OCI-M2 (cell line): Measurements from ENCODE around the gene LRRC45.

Experiments
- DNase-seq: peaks from one replicate; lab custom pipeline; 2025; ENCODE audit not compliant: unreplicated experiment; lab: John Stamatoyannopoulos, UW

LRRC45 gene

GRCh38 chr17:81993729-81994592, 29.1 kb upstream of the LRRC45 start:
- no peak for DNase-seq

GRCh38 chr17:81994593-81995462, 28.3 kb upstream of the LRRC45 start:
- DNase-seq, result no peak

GRCh38 chr17:81995463-81996231, 27.5 kb upstream of the LRRC45 start:
- no peak for DNase-seq

DNA sequence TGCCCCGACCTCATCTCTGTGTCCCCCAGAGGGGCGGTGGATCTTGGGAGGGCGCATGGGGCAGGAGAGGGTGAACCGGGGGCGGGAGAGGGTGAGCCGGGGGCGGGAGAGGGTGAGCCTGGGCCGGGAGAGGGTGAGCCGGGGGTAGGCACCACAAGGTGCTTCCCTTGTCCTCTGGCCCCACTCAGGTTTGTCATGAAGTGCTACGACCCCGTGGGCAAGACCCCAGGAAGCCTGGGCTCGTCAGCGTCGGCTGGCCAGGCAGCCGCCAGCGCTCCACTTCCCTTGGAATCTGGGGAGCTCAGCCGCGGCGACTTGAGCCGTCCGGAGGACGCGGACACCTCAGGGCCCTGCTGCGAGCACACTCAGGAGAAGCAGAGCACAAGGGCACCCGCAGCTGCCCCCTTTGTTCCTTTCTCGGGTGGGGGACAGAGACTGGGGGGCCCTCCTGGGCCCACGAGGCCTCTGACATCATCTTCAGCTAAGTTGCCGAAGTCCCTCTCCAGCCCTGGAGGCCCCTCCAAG, 26.8 kb upstream of the LRRC45 start:
- no peak for DNase-seq

DNA sequence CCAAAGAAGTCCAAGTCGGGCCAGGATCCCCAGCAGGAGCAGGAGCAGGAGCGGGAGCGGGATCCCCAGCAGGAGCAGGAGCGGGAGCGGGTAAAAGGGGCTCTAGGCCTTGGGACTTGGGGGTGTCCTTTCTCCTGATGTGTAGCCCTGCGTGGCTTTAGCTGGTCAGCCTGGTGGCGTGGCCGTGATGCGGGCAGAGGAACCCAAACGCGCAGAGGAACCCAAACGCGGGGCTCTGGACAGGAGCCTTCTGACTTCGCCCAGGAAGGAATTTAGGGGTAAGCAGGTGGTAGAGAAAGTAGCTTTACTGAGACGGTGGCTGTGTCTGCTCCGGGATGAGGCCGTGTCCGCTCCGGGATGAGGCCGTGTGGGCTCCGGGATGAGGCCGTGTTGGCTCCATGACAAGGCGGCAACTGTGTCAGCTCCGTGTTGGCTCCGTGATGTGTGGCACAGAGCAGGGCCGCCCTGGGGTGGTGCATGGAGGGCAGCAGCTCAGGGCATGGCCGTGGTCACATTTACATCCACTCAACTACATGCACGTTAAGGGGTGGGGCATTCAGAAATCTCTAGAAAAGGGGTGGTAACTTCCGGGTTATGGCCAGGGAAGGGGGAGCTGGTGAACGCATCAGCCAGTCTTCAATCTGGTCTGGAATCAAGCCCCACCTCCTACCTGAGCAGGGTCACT, 26.2 kb upstream of the LRRC45 start:
- no peak for DNase-seq

- DNase-seq, result no peak
Observed at GRCh38 chr17:81998212-81998611, 24.9 kb upstream of the LRRC45 start.

DNA sequence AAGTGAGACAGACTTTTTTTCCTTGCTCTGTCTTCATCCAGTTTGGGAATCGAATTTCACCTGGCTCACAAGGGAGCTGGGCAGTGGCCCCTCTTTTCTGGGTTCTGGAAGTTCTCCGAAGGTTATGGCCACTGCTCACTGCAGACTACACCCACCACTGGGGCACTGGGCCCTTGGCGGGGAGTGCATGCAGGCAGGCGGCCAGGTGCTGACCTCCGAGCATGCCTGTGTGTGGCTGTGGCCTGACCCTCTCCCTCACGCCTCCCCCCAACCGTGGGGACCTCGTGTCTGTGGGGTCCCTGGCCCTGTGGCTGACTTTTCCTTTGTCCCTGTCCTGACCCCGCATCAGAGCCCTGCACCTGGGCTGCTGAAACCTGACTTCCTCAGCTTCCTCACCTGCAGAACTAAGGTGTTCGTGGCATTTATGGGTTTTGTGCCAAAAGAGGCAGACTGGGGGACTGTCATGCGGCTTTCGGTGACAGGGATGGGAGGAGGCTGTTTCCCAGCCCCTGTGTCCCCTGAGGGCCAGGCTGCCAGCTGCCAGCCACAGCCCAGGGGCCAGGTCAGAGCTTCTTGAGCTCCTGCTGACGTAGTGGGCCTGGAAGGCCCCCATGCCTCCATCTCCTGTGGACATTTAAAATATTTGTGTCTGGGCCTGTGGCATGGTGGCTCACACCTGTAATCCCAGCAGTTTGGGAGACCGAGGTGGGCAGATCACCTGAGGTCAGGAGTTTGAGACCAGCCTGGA, 24.2 kb upstream of the LRRC45 start:
- DNase-seq, result no peak

DNA sequence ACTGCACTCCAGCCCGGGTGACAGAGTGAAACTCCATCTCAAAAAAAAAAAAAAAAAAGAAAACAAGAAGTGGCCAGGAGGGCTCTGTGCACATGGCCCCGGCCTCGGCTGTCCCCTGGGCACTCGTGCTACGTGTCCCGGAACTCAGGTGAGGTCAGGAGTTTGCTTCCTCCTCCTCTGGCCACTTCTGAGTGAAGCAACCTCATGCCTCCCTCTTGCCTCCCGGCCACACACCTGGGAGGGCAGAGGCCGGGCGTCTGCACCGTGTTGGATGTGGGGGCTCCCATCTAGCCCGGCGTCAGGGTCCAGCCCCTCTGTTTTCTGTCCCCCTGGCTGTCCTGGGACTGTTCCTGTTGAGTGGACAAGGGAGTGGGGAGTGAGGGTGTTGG, 23.5 kb upstream of the LRRC45 start:
- no peak for DNase-seq

DNA sequence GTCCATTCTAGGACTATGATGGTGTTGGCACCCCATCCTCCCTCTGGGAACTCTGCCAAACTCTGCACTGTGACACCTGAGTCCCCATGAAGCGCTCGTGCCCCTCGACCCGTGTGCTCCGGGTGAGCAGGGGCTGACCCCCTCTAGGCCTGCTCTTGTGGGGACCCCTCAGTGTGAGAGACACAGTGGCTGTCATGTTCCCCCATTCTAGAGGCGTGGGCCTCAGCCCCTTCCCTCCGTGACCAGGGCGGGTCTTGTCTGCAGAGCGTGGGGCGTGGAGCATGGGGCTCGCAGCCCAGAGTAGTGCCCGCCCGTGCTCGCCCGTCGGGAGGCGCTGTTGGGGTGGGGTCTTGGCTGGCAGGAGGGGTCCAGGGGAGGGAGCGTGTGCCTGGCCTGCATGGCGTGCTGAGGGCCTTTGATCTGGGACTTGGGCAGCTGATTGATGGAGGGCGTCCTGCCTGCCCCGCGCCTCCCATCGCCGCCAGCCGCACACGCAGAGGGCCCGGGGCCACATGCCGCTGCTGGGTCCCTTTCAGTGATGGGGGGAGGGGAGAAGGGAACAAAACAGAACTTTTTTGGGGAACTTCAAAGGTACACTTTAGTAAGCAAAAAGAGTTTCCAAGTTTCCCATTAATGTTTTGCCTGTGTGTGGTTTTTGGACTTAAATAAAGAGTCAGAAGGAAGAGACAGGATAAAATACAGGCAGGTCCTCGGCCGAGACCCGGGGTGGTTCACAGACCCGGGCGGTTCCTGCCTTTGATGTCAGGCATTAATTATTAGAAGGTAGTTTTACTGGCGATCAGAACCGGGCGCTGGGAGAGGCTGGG, 22.9 kb upstream of the LRRC45 start:
- no peak for DNase-seq

- DNase-seq, result no peak
Observed at GRCh38 chr17:82000803-82001570, 22.1 kb upstream of the LRRC45 start.

DNA sequence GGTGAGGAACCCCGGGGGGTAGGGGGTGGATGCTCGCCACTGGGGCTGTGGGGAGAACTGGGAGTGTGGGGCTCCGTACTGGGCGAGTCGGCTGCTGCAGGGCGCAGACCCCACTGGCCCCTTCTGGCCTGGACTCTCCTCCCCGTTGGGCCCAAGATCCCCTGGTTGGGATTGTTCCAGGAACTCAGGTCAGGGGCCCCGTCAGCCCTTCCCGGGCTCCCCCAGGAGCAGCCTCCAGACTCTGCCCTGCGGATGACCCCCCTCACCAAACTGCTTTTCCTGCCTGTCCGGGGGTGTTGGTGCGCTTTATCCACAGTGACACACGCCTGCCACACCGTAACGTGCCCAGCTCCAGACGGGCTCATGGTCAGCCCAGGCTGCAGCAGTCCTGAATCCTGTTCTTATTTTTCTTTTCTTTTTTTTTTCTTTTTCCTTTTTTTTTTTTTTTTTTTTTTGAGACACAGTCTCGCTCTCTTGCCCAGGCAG, 21.5 kb upstream of the LRRC45 start:
- no peak for DNase-seq

- no peak for DNase-seq
Observed at GRCh38 chr17:82003411-82004381, 19.4 kb upstream of the LRRC45 start.

DNA sequence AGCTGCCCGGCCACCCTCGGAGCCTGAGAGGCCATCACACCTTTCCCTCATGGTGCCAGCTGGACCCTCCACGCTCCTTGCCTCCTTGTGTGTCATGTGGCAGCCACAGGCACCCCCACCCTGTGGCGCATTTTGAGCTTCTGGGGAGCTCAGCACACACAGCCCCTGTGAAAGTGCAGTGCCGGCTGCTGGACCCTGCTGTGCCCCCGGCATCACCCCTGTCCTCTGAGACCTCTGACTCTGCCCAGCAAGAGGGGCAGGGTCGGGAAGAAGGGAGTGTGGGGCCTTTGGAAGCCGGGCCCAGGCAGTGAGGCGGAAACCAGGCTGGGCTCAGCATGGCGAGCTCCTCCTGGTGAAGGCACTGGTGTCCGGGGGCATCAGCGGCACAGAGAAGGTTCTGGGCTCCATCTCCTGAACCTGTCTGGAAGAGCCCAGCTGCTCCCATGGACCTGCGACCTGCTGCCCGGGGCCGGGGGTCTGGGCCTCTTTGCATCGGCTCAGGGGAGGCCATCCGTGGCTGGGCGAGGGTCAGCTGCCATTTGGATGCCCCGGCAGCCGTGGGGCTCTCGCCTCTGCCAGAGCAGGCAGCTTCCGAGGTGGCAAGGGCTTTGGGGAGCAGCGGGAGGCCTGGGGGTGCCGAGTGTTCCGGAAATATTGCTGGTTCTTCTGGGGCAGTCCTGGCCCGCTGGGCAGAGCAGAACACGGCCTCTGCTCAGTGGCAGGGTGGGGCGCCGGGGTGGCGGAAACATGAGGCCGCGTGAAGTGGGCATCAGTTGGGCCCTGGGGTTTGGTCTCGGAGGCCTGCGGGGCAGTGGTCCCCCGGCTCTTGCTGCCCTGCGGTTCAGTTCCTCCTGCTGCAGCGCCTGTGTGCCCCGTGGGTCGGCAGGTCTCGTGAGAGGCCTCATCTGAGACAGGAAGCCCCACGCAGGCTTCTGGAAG, 18.3 kb upstream of the LRRC45 start:
- DNase-seq, result no peak

DNA sequence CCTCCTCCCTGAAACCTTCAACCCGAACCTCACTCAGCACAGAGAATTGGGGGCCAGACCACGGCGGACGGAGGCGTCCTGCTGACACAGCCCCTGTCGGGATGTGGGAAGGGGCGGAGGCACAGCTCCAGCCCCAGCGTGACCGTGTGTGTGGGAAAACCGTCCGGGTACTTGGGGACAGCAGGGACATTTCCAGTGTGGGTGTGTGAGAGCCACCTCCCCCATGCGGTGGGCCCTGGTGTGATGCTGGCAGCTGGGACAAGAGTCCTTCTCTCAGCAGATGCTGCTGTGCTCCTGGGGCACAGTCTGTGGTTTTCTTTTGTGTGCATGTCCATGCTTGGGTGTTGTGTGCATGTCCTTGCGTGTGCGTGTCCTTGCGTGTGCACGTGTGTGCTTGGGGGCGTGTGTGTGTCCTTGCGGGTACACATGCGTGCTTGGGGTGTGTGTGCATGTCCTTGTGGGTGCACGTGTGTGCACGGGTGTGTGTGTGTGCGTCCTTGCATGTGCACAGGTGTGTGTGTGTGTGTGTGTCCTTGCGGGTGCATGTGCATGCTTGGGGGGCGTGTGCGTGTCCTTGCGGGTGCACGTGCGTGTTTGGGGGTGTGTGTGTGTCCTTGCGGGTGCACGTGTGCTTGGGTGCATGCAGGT, 17.3 kb upstream of the LRRC45 start:
- DNase-seq, result no peak

- DNase-seq, result no peak
Observed at GRCh38 chr17:82006468-82007227, 16.5 kb upstream of the LRRC45 start.
